ENCODE measurements around the gene MED16.
A peak's percentile ranks its signal among the peaks of the same experiment; 100 is the strongest.
"Not testable (repeated sequence)": the region's sequence is repeated elsewhere in the genome, so short reads cannot be mapped to it uniquely, and the experiment has no call there.

Gene MED16

DNA sequence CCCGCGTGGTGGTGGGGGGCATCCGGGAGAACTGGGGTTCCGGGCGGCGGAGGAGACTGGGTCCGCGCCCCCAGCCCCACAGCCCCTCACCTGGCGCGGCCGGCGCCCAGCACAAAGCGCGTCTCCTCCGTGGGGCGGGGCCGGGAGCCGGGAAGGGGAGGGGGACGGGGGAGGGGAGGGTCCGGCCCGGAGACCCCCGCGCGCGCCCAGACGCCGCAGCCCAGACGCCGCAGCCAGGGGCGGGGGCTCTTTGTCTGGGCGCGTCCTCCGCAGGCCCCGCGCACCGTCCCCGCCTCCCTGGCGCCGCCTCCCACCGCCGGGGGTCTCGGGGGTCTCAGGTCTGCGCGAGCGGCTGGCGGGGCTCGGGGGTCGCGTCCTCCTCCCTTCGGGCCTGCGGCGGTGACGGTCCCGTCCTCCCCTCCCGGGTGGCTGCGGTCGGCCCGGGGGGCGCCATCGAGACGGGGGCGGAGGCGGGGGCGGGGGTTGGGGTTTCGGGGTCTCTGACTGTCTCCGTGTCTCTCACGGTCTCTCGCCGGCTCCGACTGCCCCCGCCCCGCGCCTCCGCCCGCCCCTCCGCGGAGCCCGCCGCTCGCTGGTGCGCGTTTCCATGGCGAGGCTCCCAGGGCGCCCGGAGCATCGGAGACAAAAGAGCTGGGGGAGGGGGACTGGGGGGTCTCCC lies 71.0 kb downstream of the MED16 start, which contains the start of gene PLPPR3:
PLPPR3 (minus strand) TSS at position 131 of the 679 bp plus-strand sequence. CDS start 396 bp downstream, outside the sequence.
- Histone ChIP-seq H3K36me3 (ENCODE audit: control insufficient read depth, insufficient read depth, low read length) (no peaks in the 10 kb centered on the region), H3K4me1 (ENCODE audit: control insufficient read depth, insufficient read depth, low read length) (peaks cover 8% of the 10 kb centered on the region), H3K27ac (ENCODE audit: insufficient read depth, low read depth, low read length, poor library complexity, severe bottlenecking) (peak within 1 kb of the TSS; percentile 76), H3K9me3 (ENCODE audit: control insufficient read depth, low read length) (no peaks in the 10 kb centered on the region), H3K27me3 (ENCODE audit: control insufficient read depth, insufficient read depth, low read length, poor library complexity, severe bottlenecking) (no peaks in the 10 kb centered on the region), H3K4me3 (ENCODE audit: insufficient read depth, low read depth, low read length) (peak within 1 kb of the TSS; percentile 63)
- 0% methylated on average over 86 of the region's 86 CpGs for WGBS, 2 experiments

- no peaks in the 10 kb centered on the region for H3K36me3 ChIP-seq (ENCODE audit: control insufficient read depth, insufficient read depth, low read length)
- H3K9me3 ChIP-seq (ENCODE audit: control insufficient read depth, low read length) = no peaks in the 10 kb centered on the region
- H3K4me3 ChIP-seq (ENCODE audit: insufficient read depth, low read depth, low read length) = peak overlapping the region; percentile 63
- peak overlapping the region; percentile 22 for H3K27ac ChIP-seq (ENCODE audit: insufficient read depth, low read depth, low read length, poor library complexity, severe bottlenecking)
- WGBS, 2 experiments = 1 to 2% methylated on average over 64 of the region's 64 CpGs
- no peaks in the 10 kb centered on the region for H3K27me3 ChIP-seq (ENCODE audit: control insufficient read depth, insufficient read depth, low read length, poor library complexity, severe bottlenecking)
- H3K4me1 ChIP-seq (ENCODE audit: control insufficient read depth, insufficient read depth, low read length) = peaks cover 8% of the 10 kb centered on the region
Observed at GRCh38 chr19:821231-821824, 71.7 kb downstream of the MED16 start.

DNA sequence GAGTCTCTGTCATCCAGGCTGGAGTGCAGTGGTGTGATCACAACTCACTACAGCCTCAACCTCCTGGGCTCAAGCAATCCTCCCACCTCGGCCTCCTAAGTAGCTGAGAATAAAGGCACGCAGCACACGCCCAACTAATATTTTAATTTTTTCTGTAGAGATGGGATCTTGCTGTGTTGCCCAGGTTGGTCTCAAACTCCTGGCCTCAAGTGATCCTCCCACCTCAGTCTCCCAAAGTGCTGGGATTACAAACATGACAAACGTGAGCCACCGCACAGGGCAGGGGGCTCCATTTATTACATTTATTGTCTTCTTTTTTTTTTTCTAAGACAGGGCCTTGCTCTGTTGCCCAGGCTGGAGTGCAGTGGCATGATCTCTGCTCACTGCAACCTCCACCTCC lies 72.8 kb downstream of the MED16 start:
- not testable (repeated sequence) for H3K4me1 ChIP-seq (ENCODE audit: control insufficient read depth, insufficient read depth, low read length); H3K9me3 ChIP-seq (ENCODE audit: control insufficient read depth, low read length); H3K27me3 ChIP-seq (ENCODE audit: control insufficient read depth, insufficient read depth, low read length, poor library complexity, severe bottlenecking); H3K4me3 ChIP-seq (ENCODE audit: insufficient read depth, low read depth, low read length); H3K36me3 ChIP-seq (ENCODE audit: control insufficient read depth, insufficient read depth, low read length); H3K27ac ChIP-seq (ENCODE audit: insufficient read depth, low read depth, low read length, poor library complexity, severe bottlenecking)
- WGBS, 2 experiments = 91 to 93% methylated on average over 5 of the region's 5 CpGs
